Activated gamma-delta T cell (primary cell): Measurements from ENCODE around the gene KLHDC7B.

Experiments used
- DNase-seq: peaks from one replicate; lab custom pipeline; 2025; lab: John Stamatoyannopoulos, UW

The KLHDC7B gene

GRCh38 chr22:50587407-50587806, 41.7 kb downstream of the KLHDC7B start:
- no peak for DNase-seq

- no peak for DNase-seq
These were observed 49.5 kb downstream of the KLHDC7B start for GRCh38 chr22:50595189-50595588.

GRCh38 chr22:50597097-50597496, 51.4 kb downstream of the KLHDC7B start:
- no peak for DNase-seq

GRCh38 chr22:50599816-50600455, 54.2 kb downstream of the KLHDC7B start:
- DNase-seq = peak; percentile 40

GRCh38 chr22:50600538-50600937, 54.8 kb downstream of the KLHDC7B start, which contains the start of gene MAPK8IP2:
MAPK8IP2 (plus strand) TSS chr22:50600793; CDS start chr22:50600819, 26 bp downstream.
- DNase-seq = no peak
